ENCODE results near the gene PNRC1.

- TF ChIP-seq CTCF (IDR thresholded peaks at IDR 0.05; ENCODE audit: low read depth, low read length), result no peak
- TF ChIP-seq EZH2phosphoT487 (IDR thresholded peaks at IDR 0.05; ENCODE audit: low read depth), result no peak
These were observed 36.1 kb upstream of the PNRC1 start for GRCh38 chr6:89044328-89045010.

Data from OCI-LY3 (cell line).